NB4 (cell line): ENCODE measurements around the gene CA10.

Experiments used
- MYC ChIP-seq: IDR thresholded peaks from 2 replicates; pipeline ENCODE4 v1.6.1; 2011; ENCODE audit warnings: low read depth, low read length
- POLR2A ChIP-seq: IDR thresholded peaks from 2 replicates; pipeline ENCODE4 v1.6.1; 2011; ENCODE audit warnings: mild to moderate bottlenecking; ENCODE audit not compliant: insufficient read length; ENCODE audit errors: extremely low read depth
- TF ChIP-seq, protein P1 (sequence below): IDR thresholded peaks from one replicate; pipeline ENCODE4 v1.5.1; 2012; ENCODE audit warnings: low read depth, low read length
- TF ChIP-seq, protein P2 (sequence below): IDR thresholded peaks from 2 replicates; pipeline ENCODE4 v1.6.1; 2011; ENCODE audit warnings: low read depth, low read length

DNA sequence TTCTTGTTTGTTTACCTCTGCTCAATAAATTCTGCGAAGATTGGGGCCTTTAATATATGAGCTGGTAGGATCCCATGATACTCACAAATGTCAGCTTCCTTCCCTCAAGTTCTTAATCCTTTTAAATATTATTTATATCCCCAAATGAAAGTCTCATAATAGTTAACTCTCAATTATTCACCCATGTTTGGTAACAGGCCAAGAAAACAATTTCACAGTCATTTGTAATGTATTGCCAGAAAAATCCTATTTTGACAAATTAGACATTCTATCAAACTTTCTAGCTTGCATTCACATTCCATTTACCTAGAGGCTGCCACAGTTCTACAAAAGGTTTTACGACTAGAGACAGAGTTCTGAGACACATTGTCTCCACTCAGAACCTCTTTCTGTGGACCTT, 457.0 kb downstream of the CA10 start:
- TF ChIP-seq, protein P1, sequence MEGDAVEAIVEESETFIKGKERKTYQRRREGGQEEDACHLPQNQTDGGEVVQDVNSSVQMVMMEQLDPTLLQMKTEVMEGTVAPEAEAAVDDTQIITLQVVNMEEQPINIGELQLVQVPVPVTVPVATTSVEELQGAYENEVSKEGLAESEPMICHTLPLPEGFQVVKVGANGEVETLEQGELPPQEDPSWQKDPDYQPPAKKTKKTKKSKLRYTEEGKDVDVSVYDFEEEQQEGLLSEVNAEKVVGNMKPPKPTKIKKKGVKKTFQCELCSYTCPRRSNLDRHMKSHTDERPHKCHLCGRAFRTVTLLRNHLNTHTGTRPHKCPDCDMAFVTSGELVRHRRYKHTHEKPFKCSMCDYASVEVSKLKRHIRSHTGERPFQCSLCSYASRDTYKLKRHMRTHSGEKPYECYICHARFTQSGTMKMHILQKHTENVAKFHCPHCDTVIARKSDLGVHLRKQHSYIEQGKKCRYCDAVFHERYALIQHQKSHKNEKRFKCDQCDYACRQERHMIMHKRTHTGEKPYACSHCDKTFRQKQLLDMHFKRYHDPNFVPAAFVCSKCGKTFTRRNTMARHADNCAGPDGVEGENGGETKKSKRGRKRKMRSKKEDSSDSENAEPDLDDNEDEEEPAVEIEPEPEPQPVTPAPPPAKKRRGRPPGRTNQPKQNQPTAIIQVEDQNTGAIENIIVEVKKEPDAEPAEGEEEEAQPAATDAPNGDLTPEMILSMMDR = no peak
- TF ChIP-seq, protein P2, sequence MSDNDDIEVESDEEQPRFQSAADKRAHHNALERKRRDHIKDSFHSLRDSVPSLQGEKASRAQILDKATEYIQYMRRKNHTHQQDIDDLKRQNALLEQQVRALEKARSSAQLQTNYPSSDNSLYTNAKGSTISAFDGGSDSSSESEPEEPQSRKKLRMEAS = no peak
- no peak for TF ChIP-seq POLR2A
- TF ChIP-seq MYC = no peak
